C4-2B (cell line): Measurements from ENCODE around the gene TEKT3.

ENCODE experiments used
- H3K27ac ChIP-seq: fragments of 450-650 bp; 2 replicates; pipeline ENCODE4 v1.5.1; 2017
- ZFX ChIP-seq: fragments of 450-650 bp; IDR thresholded peaks from 2 replicates; pipeline ENCODE4 v1.6.1; 2017
- TF ChIP-seq, protein P1 (sequence below): fragments of 450-650 bp; conservative IDR thresholded peaks from 2 replicates; pipeline ENCODE4 v1.5.1; 2017; ENCODE audit warnings: mild to moderate bottlenecking

TEKT3 gene

GRCh38 chr17:15278924-15279477 is 62.4 kb downstream of the TEKT3 start:
- no peak overlapping the region for H3K27ac ChIP-seq
- TF ChIP-seq, protein P1, sequence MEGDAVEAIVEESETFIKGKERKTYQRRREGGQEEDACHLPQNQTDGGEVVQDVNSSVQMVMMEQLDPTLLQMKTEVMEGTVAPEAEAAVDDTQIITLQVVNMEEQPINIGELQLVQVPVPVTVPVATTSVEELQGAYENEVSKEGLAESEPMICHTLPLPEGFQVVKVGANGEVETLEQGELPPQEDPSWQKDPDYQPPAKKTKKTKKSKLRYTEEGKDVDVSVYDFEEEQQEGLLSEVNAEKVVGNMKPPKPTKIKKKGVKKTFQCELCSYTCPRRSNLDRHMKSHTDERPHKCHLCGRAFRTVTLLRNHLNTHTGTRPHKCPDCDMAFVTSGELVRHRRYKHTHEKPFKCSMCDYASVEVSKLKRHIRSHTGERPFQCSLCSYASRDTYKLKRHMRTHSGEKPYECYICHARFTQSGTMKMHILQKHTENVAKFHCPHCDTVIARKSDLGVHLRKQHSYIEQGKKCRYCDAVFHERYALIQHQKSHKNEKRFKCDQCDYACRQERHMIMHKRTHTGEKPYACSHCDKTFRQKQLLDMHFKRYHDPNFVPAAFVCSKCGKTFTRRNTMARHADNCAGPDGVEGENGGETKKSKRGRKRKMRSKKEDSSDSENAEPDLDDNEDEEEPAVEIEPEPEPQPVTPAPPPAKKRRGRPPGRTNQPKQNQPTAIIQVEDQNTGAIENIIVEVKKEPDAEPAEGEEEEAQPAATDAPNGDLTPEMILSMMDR: no peak
- TF ChIP-seq ZFX: no peak

GRCh38 chr17:15278380-15278779 is 63.0 kb downstream of the TEKT3 start:
- no peak for TF ChIP-seq ZFX
- TF ChIP-seq, protein P1: no peak
- no peak overlapping the region for H3K27ac ChIP-seq

DNA sequence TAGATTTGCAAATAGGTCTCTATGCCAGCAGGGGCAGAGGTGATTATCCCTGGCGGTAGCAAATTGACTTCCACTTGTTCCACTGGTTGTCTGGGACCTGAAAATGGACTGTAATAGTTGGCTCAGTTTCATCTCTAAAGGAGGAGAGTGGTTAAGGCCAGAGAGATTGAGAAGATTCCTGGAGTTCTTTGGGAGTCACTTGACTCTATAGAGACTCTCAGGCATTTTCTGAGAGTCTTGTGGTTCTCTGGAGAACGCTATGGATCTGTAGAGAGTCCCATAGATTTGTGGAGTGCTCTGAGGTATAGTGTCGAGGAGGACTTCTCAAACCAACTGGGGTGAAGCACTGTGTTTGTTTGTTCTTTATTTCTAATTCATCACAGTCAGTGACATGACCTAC is 67.4 kb downstream of the TEKT3 start:
- no peak overlapping the region for H3K27ac ChIP-seq
- TF ChIP-seq, protein P1: no peak

GRCh38 chr17:15273141-15273793 is 68.1 kb downstream of the TEKT3 start:
- TF ChIP-seq, protein P1: no peak
- no peak for TF ChIP-seq ZFX

DNA sequence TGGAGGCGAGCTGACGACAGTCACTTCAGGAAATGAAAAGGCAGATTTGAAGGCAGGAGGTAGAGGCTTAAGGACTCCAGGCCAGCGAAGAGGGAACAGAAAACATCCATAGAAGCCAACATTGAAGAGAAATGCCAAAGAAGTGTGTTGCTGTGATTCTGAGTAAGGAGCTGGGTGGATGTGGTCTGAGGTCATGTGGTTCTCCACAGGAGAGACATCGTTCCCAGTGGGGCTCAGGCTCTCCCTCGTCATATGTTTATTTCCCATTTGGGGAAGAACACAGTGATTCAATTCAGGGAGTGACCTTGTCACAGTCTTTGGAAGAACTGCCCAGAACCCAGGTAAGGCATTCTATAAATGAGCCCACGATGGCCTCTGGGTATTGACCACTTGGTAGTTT is 69.7 kb downstream of the TEKT3 start:
- TF ChIP-seq, protein P1: no peak
- TF ChIP-seq ZFX: no peak
- no peak overlapping the region for H3K27ac ChIP-seq

More at GRCh38 chr17:15273141-15273793, 68.1 kb downstream of the TEKT3 start:
- H3K27ac ChIP-seq: no peak overlapping the region; the same call in 1 of the 2 replicates

DNA sequence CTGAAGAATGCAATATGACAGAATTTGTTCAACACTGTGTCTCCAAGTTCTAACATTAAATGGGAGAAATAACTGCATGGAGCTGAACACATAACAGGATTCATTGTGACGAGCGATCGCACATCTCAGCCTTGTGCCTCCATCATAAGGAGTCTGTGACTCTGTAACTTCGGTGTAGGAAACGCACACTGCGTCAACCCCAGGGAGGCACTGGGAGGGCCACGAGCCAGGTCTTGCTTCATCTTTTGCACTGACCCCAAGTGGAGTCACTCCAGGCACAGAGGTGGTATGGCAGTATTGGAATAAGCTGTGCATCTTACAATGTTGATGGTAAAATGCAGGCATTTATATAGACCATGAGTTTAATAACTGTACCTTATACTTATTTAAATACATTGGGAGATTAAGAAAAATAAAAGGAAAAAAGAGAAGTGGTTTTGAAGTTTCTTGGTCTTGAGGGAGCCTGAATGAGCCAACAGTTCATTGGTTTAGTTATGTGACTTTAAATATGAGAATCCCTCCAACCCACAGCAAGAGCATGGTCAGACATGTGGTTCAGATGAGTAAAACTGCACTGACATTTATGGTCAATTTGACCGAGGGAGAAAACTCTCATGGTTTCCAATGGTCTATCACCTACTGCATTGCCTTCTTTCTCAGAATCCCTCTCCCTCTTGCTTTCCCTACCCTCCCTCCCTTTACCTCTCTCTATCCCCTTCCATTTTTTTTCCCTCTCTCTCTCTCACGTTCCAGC is 70.6 kb downstream of the TEKT3 start:
- TF ChIP-seq, protein P1: no peak
- no peak for TF ChIP-seq ZFX
- H3K27ac ChIP-seq: no peak overlapping the region

GRCh38 chr17:15269780-15270089 is 71.7 kb downstream of the TEKT3 start:
- no peak overlapping the region for H3K27ac ChIP-seq
- TF ChIP-seq, protein P1: no peak
- TF ChIP-seq ZFX: no peak
